GM19238 (cell line): Measurements from ENCODE around the gene ZNF205.
A peak's percentile ranks its signal among the peaks of the same experiment; 100 is the strongest.
"Not testable (repeated sequence)": the region's sequence is repeated elsewhere in the genome, so short reads cannot be mapped to it uniquely, and the experiment has no call there.

ENCODE experiments used
- DNase-seq: peaks from one replicate; pipeline ENCODE4 v3.0.0; 2011; ENCODE audit warnings: low spot score; ENCODE audit not compliant: insufficient read length

ZNF205 gene

GRCh38 chr16:3148256-3149192 lies 36.1 kb downstream of the ZNF205 start:
- no peak for DNase-seq

- no peak for DNase-seq
These were observed 36.8 kb downstream of the ZNF205 start for GRCh38 chr16:3149193-3149530.

GRCh38 chr16:3149630-3150345 lies 37.4 kb downstream of the ZNF205 start:
- DNase-seq, result peak; percentile 68

- peak; percentile 94 for DNase-seq
These were observed 38.2 kb downstream of the ZNF205 start for GRCh38 chr16:3150346-3151218.

GRCh38 chr16:3152027-3152276 lies 39.6 kb downstream of the ZNF205 start:
- no peak for DNase-seq

- DNase-seq, result no peak
These were observed 40.0 kb downstream of the ZNF205 start for GRCh38 chr16:3152277-3152990.

- no peak for DNase-seq
These were observed 40.6 kb downstream of the ZNF205 start for GRCh38 chr16:3152991-3153368.

GRCh38 chr16:3155181-3155580 lies 42.8 kb downstream of the ZNF205 start:
- DNase-seq, result no peak

GRCh38 chr16:3155972-3156371 lies 43.6 kb downstream of the ZNF205 start:
- DNase-seq, result no peak

- DNase-seq, result no peak
These were observed 45.0 kb downstream of the ZNF205 start for GRCh38 chr16:3157229-3158025.

GRCh38 chr16:3158026-3158509 lies 45.7 kb downstream of the ZNF205 start:
- no peak for DNase-seq

GRCh38 chr16:3158510-3159314 lies 46.3 kb downstream of the ZNF205 start:
- peak; percentile 92 for DNase-seq

GRCh38 chr16:3161235-3162018 lies 49.0 kb downstream of the ZNF205 start:
- DNase-seq, result no peak

- no peak for DNase-seq
These were observed 52.0 kb downstream of the ZNF205 start for GRCh38 chr16:3164121-3164991.

GRCh38 chr16:3165111-3165822 lies 52.9 kb downstream of the ZNF205 start:
- DNase-seq, result no peak

- DNase-seq, result no peak
These were observed 54.1 kb downstream of the ZNF205 start for GRCh38 chr16:3166505-3166886.

GRCh38 chr16:3168729-3169128 lies 56.3 kb downstream of the ZNF205 start:
- DNase-seq, result not testable (repeated sequence)
